Osteocyte (in vitro differentiated cells): Measurements from ENCODE around the gene VAPA. TPM values are rescaled to one million over a fixed set of nuclear protein-coding genes. Genes with fewer than 3 reads are reported as not detected.

ENCODE experiments used
- DNase-seq: peaks from one replicate; pipeline ENCODE4 v3.0.0; 2021; ENCODE audit warnings: mixed read lengths; ENCODE audit not compliant: unreplicated experiment; ENCODE audit errors: extremely low spot score
- H3K27ac Mint-ChIP-seq: one replicate; pipeline ENCODE4 v1.8.0; 2021; ENCODE audit warnings: mild to moderate bottlenecking, mixed read lengths; ENCODE audit not compliant: unreplicated experiment
- H3K27me3 Mint-ChIP-seq: one replicate; pipeline ENCODE4 v1.8.0; 2021; ENCODE audit warnings: mixed read lengths; ENCODE audit not compliant: unreplicated experiment
- H3K36me3 Mint-ChIP-seq: one replicate; pipeline ENCODE4 v1.8.0; 2021; ENCODE audit warnings: mixed read lengths; ENCODE audit not compliant: unreplicated experiment
- H3K4me1 Mint-ChIP-seq: one replicate; pipeline ENCODE4 v1.8.0; 2021; ENCODE audit warnings: mixed read lengths; ENCODE audit not compliant: unreplicated experiment
- H3K4me3 Mint-ChIP-seq: one replicate; pipeline ENCODE4 v1.8.0; 2021; ENCODE audit warnings: mild to moderate bottlenecking, moderate library complexity, mixed read lengths; ENCODE audit not compliant: unreplicated experiment
- H3K9me3 Mint-ChIP-seq: one replicate; pipeline ENCODE4 v1.8.0; 2021; ENCODE audit warnings: mixed read lengths; ENCODE audit not compliant: unreplicated experiment
- CTCF ChIP-seq: fragments of 200-600 bp; sonication (generic); IDR thresholded peaks from 2 replicates; pipeline ENCODE4 v1.5.0; 2021; ENCODE audit warnings: antibody characterized with exemption, mild to moderate bottlenecking, moderate library complexity
- total RNA-seq: library from RNA; stranded (reverse); gene quantifications from 2 replicates; pipeline ENCODE4 v1.2.1, GENCODE V29; 2021

VAPA gene
- total RNA-seq, 1 donor from 2014 or later: 157 TPM

- peak; percentile 60 for TF ChIP-seq CTCF
- Mint-ChIP-seq H3K36me3 (no peaks in the 10 kb centered on the region), H3K4me1 (peaks cover 18% of the 10 kb centered on the region), H3K4me3 (no peak overlapping the region), H3K27me3 (peaks cover 3% of the 10 kb centered on the region), H3K27ac (no peak overlapping the region), H3K9me3 (no peaks in the 10 kb centered on the region)
- peak; percentile 59 for DNase-seq
Observed at GRCh38 chr18:10006311-10006893, 92.6 kb downstream of the VAPA start.

- peak; percentile 6 for DNase-seq
- Mint-ChIP-seq H3K27ac (no peak overlapping the region), H3K36me3 (no peaks in the 10 kb centered on the region), H3K27me3 (no peaks in the 10 kb centered on the region), H3K4me1 (peaks cover 18% of the 10 kb centered on the region), H3K9me3 (no peaks in the 10 kb centered on the region), H3K4me3 (no peak overlapping the region)
- TF ChIP-seq CTCF: no peak
Observed at GRCh38 chr18:10008006-10008647, 94.3 kb downstream of the VAPA start.

Other genes with a start within 250 kb of the VAPA start
- gene RAB31, start 205.7 kb upstream of the VAPA start, total RNA-seq: 90.8 and 97.2 TPM in 2 replicates
- gene TXNDC2, start 28.0 kb upstream of the VAPA start, total RNA-seq: 0.11 and 0.29 TPM in 2 replicates